G401 (cell line): Measurements from ENCODE around the gene CD69. TPM values are rescaled to one million over a fixed set of nuclear protein-coding genes. Genes with fewer than 3 reads are reported as not detected.
A peak's percentile ranks its signal among the peaks of the same experiment; 100 is the strongest.
"Not testable (repeated sequence)": the region's sequence is repeated elsewhere in the genome, so short reads cannot be mapped to it uniquely, and the experiment has no call there.

Experiments used
- DNase-seq: peaks from one replicate; pipeline ENCODE4 v3.0.0-alpha.2; 2015; ENCODE audit warnings: low spot score
- in situ Hi-C: cut with HindIII; loops from 2 replicates; pipeline ENCODE4 v1.10.0; 2016; ENCODE audit warnings: low sequenced_read_pairs, mixed read lengths
- total RNA-seq: library from RNA; depleted of rRNA; stranded (reverse); fragments of >200 nt; shearing (Covaris generic); gene quantifications from 2 replicates; pipeline ENCODE4 v1.2.3, GENCODE V29; 2014

The CD69 gene
- total RNA-seq, 1 experiment from 2014 or later = not detected

GRCh38 chr12:9752145-9752933, 8.4 kb downstream of the CD69 start:
- in situ Hi-C loops = no loop called here
- DNase-seq = no peak

- in situ Hi-C loops = no loop called here
- no peak for DNase-seq
Measured at GRCh38 chr12:9751204-9752144, 9.2 kb downstream of the CD69 start.

- DNase-seq = peak; percentile 58
- in situ Hi-C loops = no loop called here
Measured at GRCh38 chr12:9750276-9751203, 10.2 kb downstream of the CD69 start.

- in situ Hi-C loops = no loop called here
- no peak for DNase-seq
Measured at GRCh38 chr12:9749640-9750039, 11.1 kb downstream of the CD69 start.

GRCh38 chr12:9745199-9745598, 15.5 kb downstream of the CD69 start:
- DNase-seq = no peak
- in situ Hi-C loops = no loop called here

- in situ Hi-C loops = no loop called here
- DNase-seq = no peak
Measured at GRCh38 chr12:9742661-9743060, 18.0 kb downstream of the CD69 start.

GRCh38 chr12:9741726-9742125, 19.0 kb downstream of the CD69 start:
- DNase-seq = no peak
- in situ Hi-C loops = no loop called here

- no peak for DNase-seq
- in situ Hi-C loops = no loop called here
Measured at GRCh38 chr12:9740106-9740750, 20.5 kb downstream of the CD69 start.

GRCh38 chr12:9739404-9740105, 21.1 kb downstream of the CD69 start:
- DNase-seq, in situ Hi-C loops: not testable (repeated sequence)

- DNase-seq, in situ Hi-C loops: not testable (repeated sequence)
Measured at GRCh38 chr12:9738905-9739304, 21.8 kb downstream of the CD69 start.

- in situ Hi-C loops = no loop called here
- DNase-seq = no peak
Measured at GRCh38 chr12:9736936-9737705, 23.6 kb downstream of the CD69 start.

GRCh38 chr12:9735601-9736000, 25.1 kb downstream of the CD69 start:
- DNase-seq = no peak
- in situ Hi-C loops = no loop called here

- in situ Hi-C loops = no loop called here
- DNase-seq = no peak
Measured at GRCh38 chr12:9732921-9733461, 27.7 kb downstream of the CD69 start, which contains the start of gene CLECL1. Gene CLECL1, minus strand, starts transcription at chr12:9733097.

GRCh38 chr12:9731797-9732196, 28.9 kb downstream of the CD69 start:
- in situ Hi-C loops = no loop called here
- DNase-seq = no peak

- DNase-seq = no peak
- in situ Hi-C loops = no loop called here
Measured at GRCh38 chr12:9731393-9731792, 29.3 kb downstream of the CD69 start.

- in situ Hi-C loops = no loop called here
- no peak for DNase-seq
Measured at GRCh38 chr12:9730591-9730990, 30.1 kb downstream of the CD69 start.

- in situ Hi-C loops = no loop called here
- DNase-seq = no peak
Measured at GRCh38 chr12:9730011-9730410, 30.7 kb downstream of the CD69 start.
